ENCODE measurements around the gene HSDL2.
A peak's percentile ranks its signal among the peaks of the same experiment; 100 is the strongest.
"Not testable (repeated sequence)": the region's sequence is repeated elsewhere in the genome, so short reads cannot be mapped to it uniquely, and the experiment has no call there.

HSDL2 gene

GRCh38 chr9:112380102-112380824 is at the start of gene HSDL2:
Gene HSDL2 (plus strand): TSS chr9:112380108. CDS start chr9:112380164, 56 bp downstream.
- peak in 1 of 2 experiments; percentile 3 for DNase-seq

DNA sequence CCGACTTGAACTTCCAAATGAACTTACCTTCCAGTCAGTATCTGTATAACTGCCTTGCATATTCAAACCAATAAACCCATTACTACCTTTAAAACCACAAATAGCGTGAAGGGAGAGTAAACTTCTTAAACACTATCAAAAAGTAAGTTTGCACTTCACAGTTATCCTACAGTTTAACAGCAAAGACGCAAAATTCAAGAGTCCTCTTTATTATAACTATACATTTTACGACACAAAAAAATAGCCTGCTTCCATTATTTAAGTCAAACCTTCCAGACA is 48.3 kb upstream of the HSDL2 start:
- no peak for DNase-seq

GRCh38 chr9:112332214-112332613 is 47.7 kb upstream of the HSDL2 start:
- no peak for DNase-seq

DNA sequence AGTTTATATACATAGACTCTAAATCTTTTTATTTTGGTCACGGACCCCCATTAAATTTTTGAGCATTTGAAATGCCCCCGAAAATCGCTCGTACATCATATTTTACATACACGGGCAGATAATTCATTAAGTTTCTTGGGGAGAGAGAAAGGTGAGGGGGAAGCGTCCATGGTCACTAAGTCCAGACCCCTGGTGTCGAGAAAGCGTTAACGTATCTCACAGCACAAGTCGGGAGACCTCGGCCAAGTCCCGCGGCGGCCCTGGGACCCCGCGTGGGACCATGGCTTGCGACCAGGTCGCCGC is 47.3 kb upstream of the HSDL2 start:
- DNase-seq: no peak

GRCh38 chr9:112332977-112333638 is 46.8 kb upstream of the HSDL2 start, which contains the start of gene PTBP3:
Gene PTBP3 (minus strand): TSS chr9:112333619. CDS start chr9:112297865, 35,754 bp downstream.
- peak; percentile 68 for DNase-seq

GRCh38 chr9:112333639-112334431 is 46.1 kb upstream of the HSDL2 start:
- DNase-seq: peak; percentile 90

GRCh38 chr9:112334432-112334841 is 45.5 kb upstream of the HSDL2 start:
- peak; percentile 23 to 26 for DNase-seq

GRCh38 chr9:112337547-112337946 is 42.4 kb upstream of the HSDL2 start:
- DNase-seq: no peak

DNA sequence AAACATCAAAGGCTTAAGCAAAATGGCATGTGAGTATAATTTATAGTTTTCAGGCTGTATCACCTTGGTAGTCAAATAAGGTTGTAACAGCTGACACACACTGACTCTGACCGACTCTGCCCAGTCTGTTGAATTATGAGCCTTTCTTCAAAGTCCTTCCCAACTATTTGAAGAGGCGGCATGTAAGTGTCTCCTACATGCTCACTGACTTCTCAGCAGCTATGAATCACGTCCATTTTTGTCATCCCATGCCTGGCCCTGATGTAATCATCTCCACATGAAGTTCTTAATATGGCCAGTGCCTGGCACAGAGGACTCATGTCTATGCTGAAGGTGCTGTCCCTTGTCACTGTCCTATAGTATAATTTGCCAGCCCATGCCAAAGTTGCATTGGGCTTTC is 41.3 kb upstream of the HSDL2 start:
- DNase-seq: no peak

DNA sequence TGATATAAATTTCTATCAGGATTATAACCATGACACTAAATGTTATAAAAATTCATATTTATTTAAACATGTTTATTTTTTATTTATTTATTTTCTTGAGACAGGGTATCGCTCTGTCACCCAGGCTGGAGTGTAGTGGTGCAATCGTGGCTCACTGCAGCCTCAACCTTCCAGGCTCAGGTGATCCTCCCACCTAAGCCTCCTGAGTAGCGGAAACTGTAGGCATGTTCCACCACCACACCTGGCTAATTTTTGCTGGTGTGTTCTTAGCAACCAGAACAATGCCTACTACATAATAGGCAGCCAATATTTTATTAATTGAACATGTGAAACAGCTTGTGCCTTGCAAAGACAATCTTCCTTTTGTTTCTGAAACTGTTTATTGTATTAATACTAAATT is 40.0 kb upstream of the HSDL2 start:
- no peak for DNase-seq

DNA sequence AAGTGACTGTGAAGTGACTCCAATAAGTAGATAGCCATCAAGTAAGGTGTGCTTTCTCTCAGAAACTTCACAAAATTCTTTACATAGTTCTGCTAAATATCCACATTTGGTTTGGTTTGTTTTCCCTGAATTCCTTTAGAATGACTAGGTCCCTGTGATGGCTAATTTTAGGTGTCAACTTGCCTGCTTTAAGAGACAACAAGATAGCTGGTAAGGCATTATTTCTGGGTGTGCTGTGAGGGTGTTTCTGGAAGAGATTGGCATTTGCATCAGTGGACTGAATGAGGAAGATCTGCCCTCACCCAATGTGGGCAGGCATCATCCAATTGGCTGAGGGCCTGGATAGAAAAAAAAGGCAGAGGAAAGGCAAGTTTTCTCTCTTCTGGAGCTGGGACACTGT is 38.2 kb upstream of the HSDL2 start:
- no peak for DNase-seq

- peak; percentile 66 to 74 for DNase-seq
Observed at GRCh38 chr9:112348257-112349007, 31.5 kb upstream of the HSDL2 start.

DNA sequence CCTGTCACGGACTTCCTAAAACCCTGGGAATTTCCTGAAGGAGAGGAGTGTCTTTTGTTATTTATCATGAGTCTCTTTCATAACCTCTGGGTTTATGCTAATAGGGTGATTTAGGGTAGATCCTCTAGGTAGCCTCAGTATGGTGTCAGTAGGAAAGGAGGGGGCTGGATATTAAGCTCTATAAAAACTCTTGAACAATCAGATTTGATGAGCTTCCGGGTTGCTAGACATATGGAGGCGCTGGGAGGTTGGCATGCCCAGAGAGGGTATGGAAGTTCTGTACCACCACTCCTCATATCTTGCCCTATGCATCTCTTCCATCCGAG is 30.9 kb upstream of the HSDL2 start:
- no peak for DNase-seq

DNA sequence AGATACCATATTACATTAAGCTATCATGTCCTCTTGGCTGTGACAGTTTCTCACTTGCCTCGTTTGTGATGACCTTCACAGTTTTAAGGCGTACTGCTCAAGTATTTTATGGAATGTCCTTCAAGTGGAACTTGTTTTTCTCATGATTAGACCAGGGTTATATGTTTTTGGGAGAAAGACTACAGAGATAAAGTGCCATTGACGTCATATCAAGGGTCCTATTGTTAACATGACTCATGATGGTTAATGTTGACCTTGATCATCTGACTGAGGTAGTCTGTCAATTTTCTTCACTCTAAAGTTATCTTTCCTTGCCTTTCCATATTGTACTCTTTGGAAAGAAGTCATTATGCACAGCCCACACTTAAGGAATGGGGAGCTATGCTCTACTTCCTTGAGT is 28.7 kb upstream of the HSDL2 start:
- no peak for DNase-seq

DNA sequence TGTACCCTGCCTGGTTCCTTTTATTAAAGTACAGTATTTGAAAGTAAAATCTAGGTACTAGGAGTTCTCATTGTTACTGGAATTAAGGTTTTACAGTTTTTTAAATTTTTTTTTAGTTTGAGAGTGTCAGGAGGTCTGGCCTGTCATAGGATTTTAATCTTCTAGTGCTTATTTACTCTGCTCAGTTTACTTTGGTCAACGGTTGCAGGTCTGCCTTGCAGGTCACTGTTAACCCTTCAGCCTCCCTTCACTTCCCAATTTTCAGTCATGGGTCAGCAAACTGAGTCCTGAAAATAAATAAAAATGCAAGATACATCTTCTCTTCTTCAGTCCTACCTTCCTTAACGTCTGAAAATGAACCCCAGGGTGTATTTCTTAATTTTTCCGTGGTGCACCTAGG is 27.7 kb upstream of the HSDL2 start:
- no peak for DNase-seq

GRCh38 chr9:112354081-112354743 is 25.7 kb upstream of the HSDL2 start:
- no peak for DNase-seq

- DNase-seq: no peak
Observed at GRCh38 chr9:112355427-112355897, 24.4 kb upstream of the HSDL2 start.

GRCh38 chr9:112360047-112360804 is 19.7 kb upstream of the HSDL2 start:
- no peak for DNase-seq

DNA sequence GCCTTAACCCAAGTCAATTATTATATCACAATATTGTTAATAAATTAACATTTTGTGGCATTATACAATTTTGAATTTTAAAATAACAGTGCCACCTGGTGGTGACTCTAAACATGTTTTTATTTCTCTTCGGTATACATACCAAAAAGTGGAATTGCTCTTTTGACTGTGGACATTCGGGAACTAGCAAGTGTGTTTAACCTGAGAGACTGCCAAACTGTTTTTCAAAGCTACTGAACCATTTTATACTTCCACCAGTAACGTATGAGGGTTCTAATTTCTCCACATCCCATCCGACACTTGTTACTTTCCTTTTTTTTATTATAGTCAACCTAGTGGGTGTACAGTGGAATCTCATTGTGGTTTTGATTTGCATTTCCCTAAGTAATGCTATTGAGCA is 18.3 kb upstream of the HSDL2 start:
- no peak for DNase-seq

- no peak for DNase-seq
Observed at GRCh38 chr9:112364761-112365160, 15.1 kb upstream of the HSDL2 start.

- not testable (repeated sequence) for DNase-seq
Observed at GRCh38 chr9:112365257-112365656, 14.7 kb upstream of the HSDL2 start.

DNA sequence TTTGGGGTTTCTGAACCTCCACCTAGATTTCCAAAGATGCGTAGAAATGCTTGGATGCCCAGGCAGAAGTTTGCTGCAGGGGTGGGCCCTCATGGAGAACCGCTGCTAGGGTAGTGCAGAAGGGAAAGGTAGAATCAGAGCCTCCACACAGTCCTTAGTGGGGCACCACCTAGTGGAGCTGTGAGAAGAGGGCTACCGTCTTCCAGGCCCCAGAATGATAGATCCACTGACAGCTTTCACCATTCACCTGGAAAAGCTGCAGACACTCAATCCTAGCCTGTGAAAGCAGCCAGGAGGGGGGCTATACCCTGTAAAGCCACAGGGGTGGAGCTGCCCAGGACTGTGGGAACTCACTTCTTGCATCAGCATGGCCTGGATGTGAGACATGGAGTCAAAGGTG is 13.3 kb upstream of the HSDL2 start:
- DNase-seq: no peak

Data from activated CD4-positive, alpha-beta T cell treated with anti-CD3 and anti-CD28 coated beads, Interleukin-2, amount 50 U/mL, for 4 hours (primary cell).